Measurements from ENCODE around the gene MRPL43. TPM values are rescaled to one million over a fixed set of nuclear protein-coding genes. Genes with fewer than 3 reads are reported as not detected.
A peak's percentile ranks its signal among the peaks of the same experiment; 100 is the strongest.

MRPL43 gene
- total and polyA plus RNA-seq, 4 donors, result 43.6 to 105 (median 84.5) TPM

DNA sequence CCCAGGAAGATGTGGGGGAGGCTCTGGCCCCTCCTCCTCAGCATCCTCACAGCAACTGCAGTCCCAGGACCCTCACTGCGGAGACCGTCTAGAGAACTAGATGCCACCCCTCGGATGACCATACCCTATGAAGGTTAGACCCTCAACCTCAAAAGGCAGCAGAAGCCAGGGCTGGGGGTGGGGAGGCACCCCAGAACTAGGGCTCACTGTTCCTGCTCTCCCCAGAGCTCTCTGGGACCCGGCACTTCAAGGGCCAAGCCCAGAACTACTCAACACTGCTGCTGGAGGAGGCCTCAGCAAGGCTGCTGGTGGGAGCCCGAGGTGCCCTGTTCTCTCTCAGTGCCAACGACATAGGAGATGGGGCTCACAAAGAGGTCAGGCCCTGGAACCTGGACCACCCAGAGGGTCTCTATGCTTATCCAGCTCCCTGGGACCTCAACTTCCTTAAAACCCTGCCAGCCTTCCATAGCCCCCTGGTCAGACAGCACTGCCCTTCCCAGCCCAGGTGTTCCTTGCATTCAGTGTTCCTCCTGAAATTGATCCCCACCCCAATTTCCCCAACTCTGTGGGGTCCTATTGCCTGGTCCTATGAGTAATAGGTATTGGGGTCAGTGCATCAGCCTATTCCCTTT, 14.3 kb downstream of the MRPL43 start:
- ATAC-seq (ENCODE audit: insufficient read depth, low FRiP score), result no peak
- Histone ChIP-seq H3K27ac (ENCODE audit: low read depth in 1 of 2, low read length in 1 of 2) (no peak overlapping the region), H3K9me3 (ENCODE audit: control insufficient read depth in 4 of 4, insufficient read depth in 3 of 4, low read length in 3 of 4) (no peaks in the 10 kb centered on the region), H3K27me3 (ENCODE audit: control insufficient read depth in 3 of 3, insufficient read depth in 3 of 3, low read length in 2 of 3) (no peaks in the 10 kb centered on the region), H3K4me3 (no peak overlapping the region), H3K36me3 (ENCODE audit: control insufficient read depth in 4 of 4, insufficient read depth in 4 of 4, low read length in 4 of 4) (peaks cover 0 to 5% (median 2%) of the 10 kb centered on the region in 4 donors), H3K9ac (ENCODE audit: insufficient read depth in 1 of 2, low read length in 2 of 2) (no peak overlapping the region), H3K4me1 (ENCODE audit: control insufficient read depth in 5 of 5, insufficient read depth in 5 of 5, low read length in 5 of 5) (peaks cover 0 to 16% (median 7%) of the 10 kb centered on the region in 5 donors)
- TF ChIP-seq, protein P1, sequence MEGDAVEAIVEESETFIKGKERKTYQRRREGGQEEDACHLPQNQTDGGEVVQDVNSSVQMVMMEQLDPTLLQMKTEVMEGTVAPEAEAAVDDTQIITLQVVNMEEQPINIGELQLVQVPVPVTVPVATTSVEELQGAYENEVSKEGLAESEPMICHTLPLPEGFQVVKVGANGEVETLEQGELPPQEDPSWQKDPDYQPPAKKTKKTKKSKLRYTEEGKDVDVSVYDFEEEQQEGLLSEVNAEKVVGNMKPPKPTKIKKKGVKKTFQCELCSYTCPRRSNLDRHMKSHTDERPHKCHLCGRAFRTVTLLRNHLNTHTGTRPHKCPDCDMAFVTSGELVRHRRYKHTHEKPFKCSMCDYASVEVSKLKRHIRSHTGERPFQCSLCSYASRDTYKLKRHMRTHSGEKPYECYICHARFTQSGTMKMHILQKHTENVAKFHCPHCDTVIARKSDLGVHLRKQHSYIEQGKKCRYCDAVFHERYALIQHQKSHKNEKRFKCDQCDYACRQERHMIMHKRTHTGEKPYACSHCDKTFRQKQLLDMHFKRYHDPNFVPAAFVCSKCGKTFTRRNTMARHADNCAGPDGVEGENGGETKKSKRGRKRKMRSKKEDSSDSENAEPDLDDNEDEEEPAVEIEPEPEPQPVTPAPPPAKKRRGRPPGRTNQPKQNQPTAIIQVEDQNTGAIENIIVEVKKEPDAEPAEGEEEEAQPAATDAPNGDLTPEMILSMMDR (IDR thresholded peaks at IDR 0.05; ENCODE audit: control extremely low read depth, extremely low read depth), result no peak
- no peak for DNase-seq
- WGBS, 2 donors, result 94% methylated on average over 6 of the region's 6 CpGs

DNA sequence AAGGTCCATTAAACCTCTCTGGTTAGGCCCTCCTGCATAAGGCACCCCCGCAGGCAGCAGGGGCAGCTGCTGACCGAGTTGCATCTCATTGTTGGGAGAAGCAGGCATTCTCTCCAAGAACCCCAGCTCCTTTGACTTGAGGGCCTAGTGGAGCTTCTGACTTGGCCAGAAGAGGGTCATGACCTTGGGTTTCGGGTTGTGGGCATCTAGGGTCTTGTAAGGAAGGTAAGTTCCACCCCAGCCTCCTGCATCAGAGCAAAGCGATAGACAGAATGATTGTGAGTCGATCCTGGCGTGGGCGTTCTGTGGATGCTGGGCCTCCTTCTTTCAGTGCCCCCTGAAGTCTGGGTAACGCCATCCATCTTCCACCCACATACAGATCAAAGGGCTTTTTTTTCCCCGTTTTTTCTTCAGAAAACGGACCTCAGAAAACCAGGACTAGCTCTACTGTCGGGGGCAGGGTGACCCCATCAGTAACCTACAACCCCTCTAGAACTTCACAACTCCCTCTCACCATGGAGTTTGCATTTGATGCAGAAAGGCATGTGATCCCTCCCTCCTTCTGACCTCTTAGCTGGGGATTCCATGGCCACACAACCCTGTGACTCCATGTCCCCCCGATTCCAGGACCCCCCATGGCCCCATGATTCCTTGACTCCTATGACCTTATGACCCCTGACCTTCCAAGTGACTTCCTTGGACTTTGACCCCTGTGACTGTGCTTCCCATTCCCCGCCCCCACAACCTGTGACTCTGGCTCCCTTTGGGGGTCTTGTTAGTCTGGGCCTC, 15.0 kb downstream of the MRPL43 start:
- ATAC-seq (ENCODE audit: insufficient read depth, low FRiP score), result no peak
- TF ChIP-seq, protein P1 (IDR thresholded peaks at IDR 0.05; ENCODE audit: control extremely low read depth, extremely low read depth), result no peak
- H3K36me3 ChIP-seq (ENCODE audit: control insufficient read depth in 4 of 4, insufficient read depth in 4 of 4, low read length in 4 of 4), result peaks cover 0 to 5% (median 1%) of the 10 kb centered on the region in 4 donors
- peaks cover 0 to 16% (median 7%) of the 10 kb centered on the region in 5 donors for H3K4me1 ChIP-seq (ENCODE audit: control insufficient read depth in 5 of 5, insufficient read depth in 5 of 5, low read length in 5 of 5)
- H3K27ac ChIP-seq (ENCODE audit: low read depth in 1 of 2, low read length in 1 of 2), result no peak overlapping the region
- no peak overlapping the region for H3K9ac ChIP-seq (ENCODE audit: insufficient read depth in 1 of 2, low read length in 2 of 2)
- H3K27me3 ChIP-seq (ENCODE audit: control insufficient read depth in 3 of 3, insufficient read depth in 3 of 3, low read length in 2 of 3), result no peaks in the 10 kb centered on the region
- no peak overlapping the region for H3K4me3 ChIP-seq
- H3K9me3 ChIP-seq (ENCODE audit: control insufficient read depth in 4 of 4, insufficient read depth in 3 of 4, low read length in 3 of 4), result no peaks in the 10 kb centered on the region
- DNase-seq, result no peak
- WGBS, 2 donors, result 82 to 89% methylated on average over 13 of the region's 13 CpGs

DNA sequence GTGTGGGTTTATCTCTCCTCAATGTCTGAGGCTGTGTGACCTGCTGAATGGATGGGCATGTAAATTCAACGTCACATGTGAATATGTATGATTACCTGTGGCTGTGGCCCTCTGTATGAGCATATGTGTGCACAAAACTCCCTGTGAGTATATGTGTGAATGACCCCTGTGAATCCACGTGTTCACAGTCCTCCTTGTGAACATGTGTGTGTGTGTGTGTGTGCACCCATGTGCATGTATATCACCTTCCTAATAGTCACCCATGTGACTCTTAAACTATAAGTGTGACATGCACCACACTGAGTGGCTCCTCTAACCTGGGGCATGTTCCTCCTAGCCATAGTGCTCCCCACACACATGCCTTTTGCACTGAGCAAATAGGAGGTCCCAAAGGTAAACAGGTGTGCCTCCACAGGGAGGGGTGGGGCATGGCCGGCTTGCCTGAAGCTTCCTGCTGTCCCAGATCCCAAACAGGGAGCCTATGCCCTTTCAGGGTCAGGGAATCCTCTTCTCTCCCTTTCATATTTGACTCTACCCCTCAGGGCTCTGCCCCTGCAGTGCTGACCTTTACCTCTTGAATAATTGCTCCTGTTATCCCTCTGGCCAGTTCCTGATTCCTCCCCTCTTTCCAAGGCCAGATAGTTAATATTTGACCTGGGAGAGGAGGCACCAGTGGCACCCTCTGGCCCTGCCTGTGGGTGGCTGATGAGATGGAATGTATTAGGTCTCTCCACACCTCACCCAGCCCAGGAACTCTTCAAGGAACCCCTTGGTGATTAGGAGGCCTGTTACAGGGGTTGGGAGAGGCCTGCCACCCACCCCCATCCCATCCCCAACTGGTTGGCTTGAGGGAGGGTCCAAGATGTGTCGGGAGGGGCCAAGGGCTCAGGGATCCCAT, 16.1 kb downstream of the MRPL43 start:
- H3K27ac ChIP-seq (ENCODE audit: low read depth in 1 of 2, low read length in 1 of 2), result no peak overlapping the region
- H3K4me3 ChIP-seq, result no peak overlapping the region
- ATAC-seq (ENCODE audit: insufficient read depth, low FRiP score), result peak; percentile 52
- peaks cover 0 to 10% (median under 1%) of the 10 kb centered on the region in 4 donors for H3K36me3 ChIP-seq (ENCODE audit: control insufficient read depth in 4 of 4, insufficient read depth in 4 of 4, low read length in 4 of 4)
- DNase-seq, result no peak
- no peak overlapping the region for H3K9ac ChIP-seq (ENCODE audit: insufficient read depth in 1 of 2, low read length in 2 of 2)
- TF ChIP-seq, protein P1 (IDR thresholded peaks at IDR 0.05; ENCODE audit: control extremely low read depth, extremely low read depth), result no peak
- no peaks in the 10 kb centered on the region for H3K9me3 ChIP-seq (ENCODE audit: control insufficient read depth in 4 of 4, insufficient read depth in 3 of 4, low read length in 3 of 4)
- peaks cover 0 to 16% (median 7%) of the 10 kb centered on the region in 5 donors for H3K4me1 ChIP-seq (ENCODE audit: control insufficient read depth in 5 of 5, insufficient read depth in 5 of 5, low read length in 5 of 5)
- 64 to 87% methylated on average over 4 of the region's 4 CpGs for WGBS, 2 donors
- H3K27me3 ChIP-seq (ENCODE audit: control insufficient read depth in 3 of 3, insufficient read depth in 3 of 3, low read length in 2 of 3), result no peaks in the 10 kb centered on the region
